Stimulated activated CD8-positive, alpha-beta memory T cell treated with anti-CD3 and anti-CD28 coated beads, Interleukin-15, amount 100 ng/mL, for 4 hours (primary cell): Measurements from ENCODE around the gene CYP4A22.
A peak's percentile ranks its signal among the peaks of the same experiment; 100 is the strongest.
"Not testable (repeated sequence)": the region's sequence is repeated elsewhere in the genome, so short reads cannot be mapped to it uniquely, and the experiment has no call there.

Experiments used
- DNase-seq, 2 donors: peaks; one replicate each; pipeline ENCODE4 v3.0.0-alpha.2; 2020; ENCODE audit warnings: low read depth in 2 of 2

Gene CYP4A22

DNA sequence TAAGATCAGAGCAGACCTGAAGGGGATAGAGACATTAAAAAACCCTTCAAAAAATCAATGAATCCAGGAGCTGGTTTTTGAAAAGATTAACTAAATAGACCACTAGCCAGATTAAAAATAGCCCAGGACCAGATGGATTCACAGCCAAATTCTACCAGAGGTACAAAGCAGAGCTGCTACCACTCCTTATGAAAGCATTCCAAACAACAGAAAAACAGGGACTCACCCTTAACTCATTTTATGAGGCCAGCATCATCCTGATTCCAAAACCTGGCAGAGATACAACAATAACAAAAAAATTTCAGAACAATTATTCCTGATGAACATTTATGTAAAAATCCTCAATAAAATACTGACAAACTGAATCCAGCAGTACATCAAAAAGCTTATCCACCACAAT is 19.2 kb downstream of the CYP4A22 start:
- not testable (repeated sequence) for DNase-seq

DNA sequence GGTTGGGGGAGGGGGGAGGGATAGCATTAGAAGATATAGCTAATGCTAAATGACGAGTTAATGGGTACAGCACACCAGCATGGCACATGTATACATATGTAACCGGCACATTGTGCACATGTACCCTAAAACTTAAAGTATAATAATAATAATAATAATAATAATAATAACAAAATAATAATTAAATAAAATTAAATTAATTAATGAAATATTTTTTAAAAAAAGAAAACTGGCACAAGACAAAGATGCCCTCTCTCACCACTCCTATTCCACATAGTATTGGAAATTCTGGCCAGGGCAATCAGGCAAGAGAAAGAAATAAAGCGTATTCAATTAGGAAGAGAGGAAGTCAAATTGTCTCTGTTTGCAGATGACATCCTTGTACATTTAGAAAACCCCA is 20.7 kb downstream of the CYP4A22 start:
- DNase-seq: not testable (repeated sequence)

DNA sequence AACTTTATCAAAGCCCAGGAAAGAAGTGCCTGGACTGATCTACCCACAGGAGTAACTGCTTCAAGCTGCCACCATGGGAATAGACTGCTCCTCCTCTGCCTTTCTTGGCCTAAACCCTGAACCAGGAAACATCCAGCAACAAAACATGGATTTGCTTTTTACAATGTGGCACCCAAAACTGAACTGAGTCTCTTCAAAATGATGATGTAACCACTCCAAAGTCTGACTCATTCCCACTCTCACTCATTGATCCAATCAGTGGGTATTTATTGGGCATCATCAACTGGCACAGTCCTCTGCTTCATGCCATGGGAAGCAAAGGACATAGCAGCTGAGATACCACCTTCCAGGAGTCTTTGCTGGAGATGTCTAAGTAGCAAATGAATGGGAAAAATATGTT is 23.5 kb downstream of the CYP4A22 start:
- DNase-seq: no peak

DNA sequence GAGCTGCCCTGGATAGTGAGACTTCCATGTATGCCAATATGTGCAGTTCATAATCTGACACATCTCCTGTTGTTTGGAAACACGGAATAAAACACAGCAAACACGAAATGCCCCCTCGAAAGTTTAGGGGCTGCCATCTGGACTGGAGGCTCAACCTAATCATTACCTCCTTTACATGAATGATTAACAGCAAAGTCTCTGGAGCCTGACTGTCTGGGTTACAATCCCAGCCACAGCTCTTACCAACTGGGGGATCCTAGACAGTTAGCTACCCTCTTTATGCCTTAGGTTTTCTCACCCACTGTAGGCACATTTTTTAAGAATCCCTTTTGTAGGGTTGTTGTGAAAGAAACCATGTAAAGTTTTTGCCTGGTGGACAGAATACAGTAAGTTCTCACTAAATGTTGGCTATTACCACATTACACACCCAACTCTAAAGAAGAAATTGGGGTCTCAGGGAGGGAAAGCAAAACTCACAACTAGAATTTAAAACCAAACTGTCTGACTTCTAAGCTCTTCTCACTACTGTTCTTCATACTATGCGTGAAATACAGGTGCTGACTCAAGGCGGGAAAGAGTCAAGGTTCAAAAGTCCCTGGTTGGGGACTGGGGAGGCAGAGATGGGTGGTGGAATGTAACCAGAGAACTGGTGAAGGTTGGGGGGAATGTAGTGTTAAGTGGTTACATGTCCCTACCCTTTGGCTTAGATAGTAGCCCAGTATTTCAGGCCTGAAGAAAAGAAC is 24.2 kb downstream of the CYP4A22 start:
- DNase-seq: no peak

DNA sequence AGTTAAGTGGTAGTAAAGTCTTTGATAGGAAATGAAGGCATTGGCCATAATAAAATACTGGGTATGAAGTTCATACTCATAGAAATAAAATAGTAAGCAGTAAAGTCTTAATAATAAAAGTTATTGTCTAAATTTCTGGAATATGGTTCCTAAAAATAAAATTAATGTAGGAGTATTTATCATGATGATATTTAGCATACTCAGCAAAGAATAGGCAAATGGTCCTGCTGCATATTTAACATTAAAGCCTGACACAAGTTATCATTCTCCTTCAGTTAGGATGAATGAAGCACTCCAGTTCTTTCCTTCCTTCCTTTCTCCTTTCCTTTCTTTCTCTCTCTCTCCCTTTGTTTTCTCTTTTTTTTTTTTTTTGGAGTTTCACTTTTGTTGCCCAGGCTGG is 27.3 kb downstream of the CYP4A22 start:
- no peak for DNase-seq

DNA sequence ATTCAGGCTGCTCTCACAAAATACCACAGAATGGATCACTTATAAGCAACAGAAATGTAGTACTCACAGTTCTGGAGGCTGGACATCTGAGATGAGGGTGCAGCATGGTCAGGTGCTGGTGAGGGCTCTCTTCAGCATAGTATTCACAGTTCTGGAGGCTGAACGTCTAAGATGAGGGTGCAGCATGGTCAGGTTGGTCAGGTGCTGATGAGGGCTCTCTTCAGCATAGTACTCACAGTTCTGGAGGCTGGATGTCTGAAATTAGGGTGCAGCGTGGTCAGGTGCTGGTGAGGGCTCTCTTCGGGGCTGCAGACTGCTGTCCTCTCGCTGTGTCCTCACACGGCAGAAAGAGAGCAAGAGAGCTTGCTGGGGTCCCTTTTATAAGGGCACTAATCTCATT is 35.5 kb downstream of the CYP4A22 start:
- DNase-seq: no peak

DNA sequence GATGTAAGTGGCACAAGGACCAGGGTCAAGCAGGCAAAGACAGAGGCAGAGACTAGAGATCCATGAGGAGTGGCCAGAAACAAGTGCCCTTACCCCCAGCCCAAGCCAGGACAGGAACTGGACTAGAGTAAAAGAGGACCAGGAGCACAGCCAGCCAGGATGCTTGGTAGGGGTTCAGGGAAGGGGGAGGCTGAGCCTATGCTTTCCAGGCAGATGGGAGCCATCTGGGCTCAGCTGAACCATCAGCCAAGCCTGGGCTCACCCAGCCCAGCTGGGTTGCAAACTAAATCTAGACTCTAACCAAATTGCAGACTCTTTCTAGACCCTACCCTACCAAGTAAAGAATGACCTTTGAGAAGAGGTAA is 37.4 kb downstream of the CYP4A22 start:
- DNase-seq: no peak

DNA sequence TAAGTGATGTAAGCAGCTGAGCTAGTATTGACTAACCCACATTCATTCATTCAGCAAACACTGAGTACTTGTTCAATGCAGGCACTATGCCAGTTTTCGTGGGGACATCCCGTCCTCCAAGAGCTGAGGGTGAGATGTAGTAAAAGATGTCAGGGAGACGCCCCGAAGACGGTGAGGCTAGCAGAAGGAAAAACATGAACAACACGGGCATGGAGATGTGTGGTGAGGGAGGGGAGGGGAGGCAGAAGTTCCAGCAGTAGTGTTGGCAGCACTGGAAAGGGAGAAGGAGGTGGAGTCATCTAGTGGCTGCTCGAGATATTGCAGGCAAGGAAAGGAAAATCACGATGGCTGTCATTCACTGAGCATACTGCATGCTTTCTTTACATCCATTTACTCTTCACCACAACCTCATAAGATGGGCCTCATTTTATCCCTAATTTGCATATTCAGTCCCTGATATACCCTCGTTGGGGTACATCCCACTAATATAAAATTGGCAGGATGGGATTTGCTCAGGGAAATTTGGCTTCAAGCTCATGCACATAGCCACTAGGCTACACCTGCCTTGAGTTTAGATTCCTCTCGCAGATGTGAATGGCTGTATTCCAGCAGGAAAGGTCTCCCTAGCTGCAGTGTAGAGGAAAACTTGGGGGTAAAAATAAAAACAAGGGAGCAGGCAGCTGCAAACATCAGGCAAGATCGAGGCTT is 38.1 kb downstream of the CYP4A22 start:
- DNase-seq: no peak

DNA sequence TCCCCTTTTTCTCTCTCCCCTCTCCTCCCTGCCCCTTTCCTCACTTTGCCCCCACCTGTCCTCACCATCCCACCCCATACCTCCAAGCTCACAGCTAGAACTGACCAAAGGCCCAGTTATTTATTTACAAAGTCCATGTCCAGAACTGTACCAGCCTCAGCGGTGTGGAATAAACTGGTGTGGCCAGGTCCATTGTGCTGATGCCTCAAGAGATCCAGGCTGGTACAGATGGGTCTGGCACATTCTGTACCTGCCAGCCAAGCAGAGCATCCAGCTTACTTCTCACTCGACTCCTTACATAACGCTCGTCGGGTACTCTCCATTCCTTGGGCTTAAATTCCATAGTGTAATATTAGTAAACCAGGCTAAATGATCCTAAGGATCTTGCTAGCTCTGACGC is 40.8 kb downstream of the CYP4A22 start:
- no peak for DNase-seq

DNA sequence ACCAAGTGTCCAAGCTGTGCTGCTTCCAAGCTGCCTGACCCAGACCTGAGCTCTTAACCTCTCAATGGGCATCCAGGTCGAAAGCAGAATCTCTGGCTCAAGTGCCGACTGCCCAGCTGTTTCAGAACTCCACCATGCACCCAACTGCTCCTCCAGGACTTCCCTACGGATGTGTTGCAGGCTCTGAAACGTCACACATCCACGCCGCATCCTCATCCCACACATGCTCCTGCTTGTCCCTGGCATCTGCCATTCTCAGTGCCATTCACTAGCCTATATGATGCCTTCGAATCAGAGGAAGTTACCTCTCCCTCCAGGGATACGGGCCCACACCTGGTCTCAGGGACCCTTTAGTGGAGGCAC is 41.4 kb downstream of the CYP4A22 start:
- DNase-seq: no peak

DNA sequence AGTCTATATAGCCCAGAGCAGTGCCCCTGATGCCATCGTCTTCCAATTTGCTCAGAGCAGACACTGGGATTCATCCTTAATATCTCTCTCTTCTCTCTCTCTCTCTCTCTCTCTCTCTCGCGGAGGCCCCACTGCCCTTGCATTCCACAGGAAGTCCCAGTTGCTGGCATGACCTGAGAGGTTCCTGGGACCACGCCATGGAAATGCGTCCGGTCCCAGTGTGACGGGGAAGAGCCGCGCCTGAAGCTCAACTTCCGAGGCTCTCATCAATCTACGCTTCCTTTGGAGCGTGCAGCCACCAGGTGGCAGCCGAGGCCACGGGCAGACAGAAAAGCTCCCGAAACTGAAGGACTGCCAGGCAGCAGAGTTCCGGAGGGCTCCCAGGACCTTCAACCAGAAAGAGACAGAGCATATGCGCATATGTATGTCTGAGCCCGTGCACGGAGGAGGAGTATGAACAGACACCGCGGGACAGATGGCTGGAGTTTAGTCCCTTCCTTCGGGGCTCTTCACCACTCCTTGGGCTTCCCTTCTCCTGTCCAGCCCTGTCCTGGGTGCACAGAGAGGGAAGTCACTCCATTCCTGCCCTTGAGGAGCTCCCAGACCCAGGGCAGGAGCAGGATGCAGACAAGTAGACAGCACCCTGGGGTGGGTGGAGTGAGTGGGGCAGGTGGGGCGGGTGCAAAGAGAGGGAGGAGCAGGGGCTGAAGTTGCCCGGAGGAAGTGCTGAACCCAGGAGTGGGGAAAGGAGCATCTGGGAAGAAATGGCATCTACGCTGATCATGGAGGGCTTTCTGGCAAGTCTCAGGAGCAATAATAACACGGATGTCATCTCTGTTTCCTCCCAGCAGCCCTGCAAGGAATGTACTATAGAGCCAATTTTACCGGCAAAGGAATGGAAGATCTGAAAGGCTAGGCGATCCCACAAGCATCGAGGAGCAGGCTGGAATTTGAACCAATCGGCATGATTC is 42.1 kb downstream of the CYP4A22 start:
- DNase-seq: peak; percentile 33 to 34

DNA sequence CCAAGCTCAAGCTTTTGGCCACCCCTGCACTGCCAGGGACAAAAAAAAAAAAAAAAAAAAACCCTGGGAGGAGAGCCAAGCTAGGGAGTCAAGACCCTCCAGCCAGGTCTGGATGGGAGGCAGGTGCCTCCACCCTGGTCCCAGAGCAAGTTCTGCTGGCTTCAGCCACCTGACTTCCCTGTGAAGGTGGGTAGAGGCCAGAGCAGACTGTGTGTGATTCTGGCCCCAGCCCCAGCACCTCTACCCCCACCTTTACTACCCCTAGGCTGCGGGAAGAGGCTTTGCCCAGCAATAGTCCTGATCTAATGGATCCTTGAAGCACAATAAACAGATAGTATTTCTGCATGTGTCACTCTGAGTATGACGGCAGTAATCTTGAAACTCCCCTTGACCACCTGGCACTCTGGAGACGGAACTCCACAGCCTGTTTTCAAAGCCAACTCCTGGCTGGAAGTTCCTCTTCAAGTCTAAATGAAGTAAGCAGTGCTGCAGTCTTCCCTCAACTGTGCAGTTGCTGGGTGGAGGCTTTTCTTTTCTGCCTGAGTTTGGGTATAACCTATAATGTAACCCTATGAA is 42.8 kb downstream of the CYP4A22 start:
- DNase-seq: no peak

DNA sequence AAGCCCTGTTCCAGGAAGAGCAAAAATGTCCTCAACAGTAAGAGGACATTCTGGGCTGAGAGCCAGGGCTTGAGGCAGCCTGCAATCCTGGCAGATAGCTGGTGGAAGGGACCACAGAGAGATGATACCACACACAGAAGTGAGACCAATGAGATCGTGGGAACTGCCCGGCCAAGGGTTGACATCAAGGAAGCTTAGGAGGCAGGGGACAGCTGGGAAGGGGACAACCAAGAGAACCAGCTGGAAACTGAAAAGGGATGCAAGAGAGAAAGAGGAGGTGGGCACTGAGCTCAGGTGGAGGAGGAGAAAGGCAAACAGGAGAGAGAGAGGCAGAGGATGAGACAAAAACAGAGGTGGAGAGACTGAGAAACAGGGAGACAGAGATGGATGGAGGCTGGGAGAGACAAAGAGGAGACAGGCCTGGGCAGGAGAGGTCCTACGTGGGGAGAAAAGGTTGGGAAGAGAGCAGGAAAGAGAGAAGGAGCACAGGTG is 43.4 kb downstream of the CYP4A22 start:
- DNase-seq: no peak

DNA sequence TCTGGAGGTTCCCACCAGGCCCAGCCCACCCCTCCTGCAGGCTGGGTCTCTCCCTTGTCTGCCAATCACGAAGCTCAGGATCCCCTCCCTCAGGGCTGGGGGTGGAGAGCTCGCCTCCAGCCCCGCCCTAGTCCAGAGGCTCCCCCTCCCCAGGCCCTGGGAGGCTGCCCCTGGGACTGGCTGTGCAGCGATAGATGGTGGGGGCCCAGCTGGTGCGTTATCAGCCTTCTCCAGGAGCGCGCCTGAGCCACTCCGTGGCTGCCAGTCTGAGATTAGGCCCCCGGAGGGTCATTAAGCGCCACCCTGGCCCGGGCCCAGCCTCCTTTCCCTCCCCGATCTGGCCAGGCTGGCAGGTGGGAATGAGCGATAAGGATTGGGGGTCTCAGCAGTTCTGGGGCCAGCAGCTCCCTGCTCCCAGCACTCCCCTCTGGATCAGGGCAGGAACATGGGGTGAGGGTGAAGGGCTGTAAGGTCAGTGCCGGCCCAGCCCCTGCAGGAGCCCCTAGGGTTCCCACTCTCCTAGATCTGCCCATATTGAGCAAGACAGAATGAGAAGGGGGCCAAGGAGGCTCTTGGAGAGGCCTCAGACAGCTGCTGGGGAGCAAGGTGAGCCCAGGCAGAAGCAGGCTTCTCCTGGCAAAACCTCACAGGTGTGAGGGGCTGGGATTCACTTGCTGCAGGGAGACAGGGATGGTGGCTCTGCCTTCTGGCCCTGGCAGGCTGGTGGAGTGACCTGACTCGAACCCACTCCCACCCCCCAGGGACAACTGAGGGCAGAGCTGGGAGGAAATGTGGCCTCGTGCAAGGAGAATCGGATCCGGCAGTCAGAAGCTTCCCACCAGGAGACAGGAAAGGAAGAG is 44.1 kb downstream of the CYP4A22 start:
- DNase-seq: no peak

DNA sequence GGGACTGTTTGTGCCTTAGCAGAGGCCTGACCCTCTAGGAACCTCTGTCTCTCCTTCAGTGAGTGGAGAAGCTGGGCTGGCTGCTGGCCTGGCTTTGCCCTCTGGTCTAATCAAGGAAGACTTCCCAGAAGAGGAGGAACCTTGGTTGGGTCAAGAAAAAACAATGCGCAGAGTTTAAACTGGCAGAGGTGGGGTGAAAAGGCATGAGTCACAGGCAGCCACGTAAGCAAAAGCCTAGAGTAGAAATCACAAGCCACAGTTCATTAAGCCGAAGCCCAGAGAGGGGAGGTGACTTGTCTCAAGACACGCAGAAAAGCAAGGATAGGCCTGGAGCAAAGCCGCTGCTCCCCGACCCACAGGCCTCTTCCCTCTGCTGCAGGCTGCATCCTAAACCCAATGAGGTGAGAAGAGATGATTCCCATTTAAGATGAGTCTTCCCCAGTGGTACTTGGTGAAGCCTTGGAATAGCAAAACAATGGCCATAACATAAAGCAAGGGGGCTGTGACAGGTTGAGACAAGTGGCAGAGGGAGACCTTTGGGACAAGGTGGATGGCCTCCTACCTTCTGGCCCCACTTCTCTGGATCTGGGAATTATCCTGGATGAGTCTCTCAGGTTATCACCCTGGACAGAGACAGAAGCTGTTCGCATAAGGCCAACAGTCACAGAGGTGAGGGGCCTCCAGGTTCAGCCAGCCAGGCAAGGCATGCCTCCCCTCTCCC is 44.9 kb downstream of the CYP4A22 start:
- DNase-seq: no peak

DNA sequence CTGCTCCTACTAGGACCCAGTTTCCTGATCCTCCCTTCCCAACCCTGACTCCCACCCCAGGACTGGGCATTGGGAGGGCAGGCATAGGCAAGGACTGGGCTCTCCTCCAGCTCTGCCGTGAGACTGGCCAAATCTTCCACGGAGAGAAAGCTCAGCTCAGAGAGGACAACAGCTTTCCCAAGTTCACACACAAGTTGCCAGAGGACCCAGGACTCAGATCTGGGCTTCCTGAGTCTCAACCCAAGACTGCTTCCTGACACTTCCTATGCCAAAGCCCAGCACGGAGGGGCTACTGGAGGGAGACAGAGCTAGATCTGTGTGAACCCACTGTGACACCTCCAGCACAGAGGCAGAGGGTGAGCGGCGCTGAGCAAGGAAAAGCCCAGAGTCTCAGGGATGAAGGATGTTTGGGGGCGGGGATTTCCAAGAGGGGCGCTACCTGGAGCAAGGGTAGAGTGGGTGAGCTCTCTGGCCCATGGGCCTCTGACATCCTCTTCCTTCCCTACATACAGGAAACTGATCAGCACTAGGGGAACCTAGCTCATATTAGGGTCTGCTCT is 45.5 kb downstream of the CYP4A22 start:
- DNase-seq: no peak

DNA sequence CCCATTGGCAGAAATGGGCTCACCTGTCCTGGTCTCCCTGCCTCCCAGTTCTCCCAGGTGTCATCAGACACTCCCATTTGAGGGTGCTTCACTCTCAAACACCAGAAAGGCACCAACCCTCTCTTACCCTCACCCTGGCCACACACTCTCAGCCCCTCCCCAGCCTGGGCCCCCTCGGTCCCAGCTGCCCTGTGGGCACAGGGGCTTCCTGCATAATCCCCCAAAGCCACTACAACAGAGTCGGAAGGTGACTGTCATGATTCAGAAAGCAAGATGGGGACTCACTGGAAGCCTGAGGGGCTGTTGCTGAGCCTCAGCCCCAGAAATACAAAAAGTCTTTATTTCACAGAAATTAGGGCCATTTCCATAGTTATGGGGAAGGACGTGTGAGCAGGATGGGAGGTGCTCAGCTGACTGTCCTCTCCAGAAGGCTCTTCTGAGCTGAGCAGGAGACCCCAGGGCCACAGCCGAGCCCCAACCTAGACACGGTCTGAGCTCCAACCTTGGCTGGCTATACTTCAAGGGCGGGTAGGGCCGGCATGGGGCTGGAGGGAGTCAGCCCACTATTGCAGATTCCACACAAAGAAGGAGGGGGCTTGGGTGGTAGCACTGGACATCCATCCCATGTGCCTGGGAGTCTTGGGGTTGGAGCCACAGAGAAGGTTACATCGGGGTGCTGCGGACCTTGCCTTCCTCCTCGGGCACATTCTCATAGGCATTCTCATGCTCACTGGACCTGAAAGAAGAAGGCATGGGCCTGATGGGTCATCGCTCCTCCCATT is 46.3 kb downstream of the CYP4A22 start:
- DNase-seq: no peak

DNA sequence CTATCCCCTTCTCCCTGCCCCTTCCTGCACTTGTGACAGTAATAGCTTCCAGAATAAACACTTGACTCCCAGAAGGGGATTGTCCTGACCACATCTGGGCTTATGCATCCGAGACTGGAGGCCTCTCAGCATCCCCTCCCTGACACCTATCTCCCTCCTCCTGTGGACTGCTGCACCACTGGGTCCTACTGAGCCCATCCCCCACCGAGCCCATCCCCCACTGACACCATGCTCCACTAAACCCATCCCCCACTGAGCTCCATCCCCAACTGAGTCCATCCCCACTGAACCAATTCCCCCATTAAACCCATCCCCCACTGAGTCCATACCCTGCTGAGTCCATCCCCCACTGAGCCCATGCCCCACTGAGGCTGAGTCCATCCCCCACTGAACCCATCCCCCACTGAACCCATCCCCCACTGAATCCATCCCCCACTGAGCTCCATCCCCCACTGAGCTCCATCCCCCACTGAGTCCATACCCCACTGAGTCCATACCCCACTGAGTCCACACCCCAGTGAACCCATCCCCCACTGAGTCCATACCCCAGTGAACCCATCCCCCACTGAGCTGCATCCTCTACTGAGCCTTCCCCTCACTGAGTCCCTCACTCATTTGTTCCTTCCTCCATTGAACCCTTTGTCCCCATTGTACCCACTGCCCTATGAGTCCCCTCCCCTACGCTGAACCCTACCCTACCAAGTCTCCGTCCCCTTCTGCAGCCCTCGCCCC is 47.0 kb downstream of the CYP4A22 start:
- DNase-seq: no peak
